ENCODE data around the gene CCL13.

Gene CCL13

DNA sequence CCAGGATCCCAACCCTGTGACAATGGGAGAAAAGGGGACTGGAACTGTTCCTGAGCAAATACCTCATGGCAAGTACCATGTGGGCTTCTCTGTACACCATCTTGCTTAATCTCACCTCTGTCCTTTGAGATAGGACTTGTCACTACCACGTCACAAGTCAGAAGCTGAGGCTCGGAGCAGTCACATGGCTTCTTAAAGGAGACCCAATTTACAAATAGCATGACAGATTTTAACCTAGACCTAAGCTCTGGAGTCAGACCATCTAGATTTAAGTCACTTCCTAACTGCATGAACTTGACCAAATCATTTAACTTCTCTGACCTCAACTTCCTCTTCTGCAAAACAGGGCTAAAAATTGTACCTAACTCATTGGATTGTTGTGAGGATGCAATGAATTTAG lies 42.7 kb downstream of the CCL13 start:
- no peak for DNase-seq (ENCODE audit: low read depth)
- TF ChIP-seq, protein P1, sequence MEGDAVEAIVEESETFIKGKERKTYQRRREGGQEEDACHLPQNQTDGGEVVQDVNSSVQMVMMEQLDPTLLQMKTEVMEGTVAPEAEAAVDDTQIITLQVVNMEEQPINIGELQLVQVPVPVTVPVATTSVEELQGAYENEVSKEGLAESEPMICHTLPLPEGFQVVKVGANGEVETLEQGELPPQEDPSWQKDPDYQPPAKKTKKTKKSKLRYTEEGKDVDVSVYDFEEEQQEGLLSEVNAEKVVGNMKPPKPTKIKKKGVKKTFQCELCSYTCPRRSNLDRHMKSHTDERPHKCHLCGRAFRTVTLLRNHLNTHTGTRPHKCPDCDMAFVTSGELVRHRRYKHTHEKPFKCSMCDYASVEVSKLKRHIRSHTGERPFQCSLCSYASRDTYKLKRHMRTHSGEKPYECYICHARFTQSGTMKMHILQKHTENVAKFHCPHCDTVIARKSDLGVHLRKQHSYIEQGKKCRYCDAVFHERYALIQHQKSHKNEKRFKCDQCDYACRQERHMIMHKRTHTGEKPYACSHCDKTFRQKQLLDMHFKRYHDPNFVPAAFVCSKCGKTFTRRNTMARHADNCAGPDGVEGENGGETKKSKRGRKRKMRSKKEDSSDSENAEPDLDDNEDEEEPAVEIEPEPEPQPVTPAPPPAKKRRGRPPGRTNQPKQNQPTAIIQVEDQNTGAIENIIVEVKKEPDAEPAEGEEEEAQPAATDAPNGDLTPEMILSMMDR (conservative IDR thresholded peaks at IDR 0.05; ENCODE audit: low read depth, low read length) = no peak
- H3K4me3 ChIP-seq (ENCODE audit: low read length) = no peak overlapping the region

DNA sequence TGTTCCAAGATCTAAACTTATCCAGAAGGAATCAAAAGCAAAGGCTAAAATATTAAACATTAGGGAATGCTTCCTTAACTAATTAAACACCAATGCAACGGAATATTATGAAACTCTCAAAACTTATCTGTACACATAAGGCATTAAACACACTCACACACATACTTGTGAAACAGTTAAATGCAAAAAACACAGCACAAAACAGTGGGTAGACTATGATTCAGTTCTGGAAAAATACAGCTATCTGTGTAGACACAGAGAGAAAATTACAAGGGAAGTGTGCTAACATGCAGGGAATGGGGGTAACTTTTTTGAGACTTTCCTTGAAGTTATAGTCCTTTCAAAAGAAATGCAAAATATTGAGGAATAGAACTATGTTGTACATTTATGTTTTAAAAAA lies 43.4 kb downstream of the CCL13 start:
- DNase-seq (ENCODE audit: low read depth) = no peak
- TF ChIP-seq, protein P1 (conservative IDR thresholded peaks at IDR 0.05; ENCODE audit: low read depth, low read length) = no peak
- no peak overlapping the region for H3K4me3 ChIP-seq (ENCODE audit: low read length)

DNA sequence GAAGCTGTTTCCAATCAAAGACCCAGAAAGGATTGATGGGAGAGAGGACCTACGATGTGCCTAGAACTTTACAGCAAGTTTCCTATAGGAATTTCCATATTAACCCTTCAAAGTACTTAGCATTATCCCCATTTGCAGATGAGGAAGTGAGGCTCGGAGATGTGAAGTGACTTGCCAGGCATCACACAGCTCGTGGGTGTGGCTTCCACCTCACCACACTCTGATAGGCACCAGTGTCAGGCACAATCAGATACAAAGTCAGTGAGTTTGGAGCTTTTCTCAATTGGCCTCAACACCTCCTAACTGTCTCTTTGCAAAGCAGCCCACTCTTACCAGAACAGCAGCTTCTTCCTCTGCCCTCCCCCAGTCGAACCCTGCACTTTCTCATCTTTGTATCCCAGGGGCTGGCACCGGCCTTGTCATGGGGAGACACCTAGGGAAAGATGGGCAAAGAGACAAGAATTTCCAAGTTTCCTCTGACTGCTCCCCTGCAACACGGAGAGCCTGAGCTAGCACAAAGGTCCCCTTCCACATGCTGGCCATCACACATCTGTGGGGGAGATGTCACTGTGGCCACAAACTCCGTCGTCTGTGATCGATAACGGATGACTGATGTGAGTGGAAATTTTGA lies 44.1 kb downstream of the CCL13 start:
- no peak for DNase-seq (ENCODE audit: low read depth)

DNA sequence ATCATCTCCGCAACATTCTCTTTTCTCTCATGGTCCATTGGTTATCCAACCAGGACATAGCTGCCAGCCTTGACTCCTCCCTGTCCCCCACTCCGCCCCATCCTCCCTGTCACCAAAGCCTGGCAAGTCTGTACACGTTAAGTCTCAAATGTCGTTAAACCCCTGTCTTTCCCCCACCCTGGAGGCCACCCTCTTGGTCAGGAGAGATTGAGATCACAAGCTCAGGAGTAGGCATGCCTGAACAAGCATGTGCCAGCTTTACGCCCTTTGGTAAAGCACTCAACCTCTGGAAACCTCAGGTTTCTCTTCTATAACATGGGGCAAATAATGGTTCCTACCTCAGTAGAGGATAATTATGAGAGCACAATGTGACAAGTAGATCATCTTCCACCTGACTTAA lies 44.9 kb downstream of the CCL13 start:
- TF ChIP-seq, protein P1 (conservative IDR thresholded peaks at IDR 0.05; ENCODE audit: low read depth, low read length) = no peak
- no peak for DNase-seq (ENCODE audit: low read depth)
- no peak overlapping the region for H3K4me3 ChIP-seq (ENCODE audit: low read length)

More for the DNA sequence above, 44.1 kb downstream of the CCL13 start:
- H3K4me3 ChIP-seq (ENCODE audit: low read length) = no peak overlapping the region
- TF ChIP-seq, protein P1 (conservative IDR thresholded peaks at IDR 0.05; ENCODE audit: low read depth, low read length) = no peak

DNA sequence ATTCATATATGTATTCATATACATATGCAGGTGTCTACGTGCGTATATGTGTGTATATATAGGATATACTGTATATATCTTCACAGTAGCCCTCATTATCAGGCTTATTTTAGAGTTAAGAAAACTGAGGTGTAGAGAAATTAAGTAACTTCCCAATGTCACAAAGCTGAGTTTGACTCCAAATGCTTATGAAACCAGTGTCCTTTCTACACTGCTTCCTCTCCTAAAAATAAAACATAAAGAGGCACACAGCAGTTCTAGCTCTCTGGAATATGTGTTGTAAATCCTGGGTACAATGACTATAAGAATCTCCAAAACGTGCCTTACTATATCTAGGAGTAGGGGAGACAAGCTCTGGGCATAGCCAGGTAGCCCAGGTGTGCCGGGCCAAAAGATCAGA lies 46.7 kb downstream of the CCL13 start:
- TF ChIP-seq, protein P1 (conservative IDR thresholded peaks at IDR 0.05; ENCODE audit: low read depth, low read length) = no peak
- H3K4me3 ChIP-seq (ENCODE audit: low read length) = no peak overlapping the region
- DNase-seq (ENCODE audit: low read depth) = no peak

DNA sequence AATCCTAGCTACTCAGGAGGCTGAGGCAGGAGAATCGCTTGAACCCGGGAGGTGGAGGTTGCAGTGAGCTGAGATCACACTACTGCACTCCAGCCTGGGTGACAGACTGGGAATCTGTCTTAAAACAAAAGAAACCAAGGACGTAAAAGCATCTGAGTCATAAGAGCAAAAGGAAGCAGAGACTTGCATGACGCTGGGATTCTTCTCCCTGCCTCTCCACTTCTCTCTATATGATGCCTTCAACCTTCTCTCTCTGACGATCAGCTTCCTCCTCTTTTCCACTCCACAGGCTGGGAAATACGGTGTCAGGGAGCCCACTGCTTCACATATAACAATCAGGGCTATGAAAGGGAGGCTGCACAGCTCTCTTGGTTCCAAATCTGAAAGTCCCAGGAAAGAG lies 49.9 kb downstream of the CCL13 start:
- DNase-seq (ENCODE audit: low read depth) = no peak
- H3K4me3 ChIP-seq (ENCODE audit: low read length) = no peak overlapping the region
- TF ChIP-seq, protein P1 (conservative IDR thresholded peaks at IDR 0.05; ENCODE audit: low read depth, low read length) = no peak

Data from retinal pigment epithelial cell (primary cell).